Uterus (tissue), 4 donors: ENCODE measurements around the gene THOC6. TPM values are rescaled to one million over a fixed set of nuclear protein-coding genes. Genes with fewer than 3 reads are reported as not detected.

Experiments used
- DNase-seq, 2 donors: peaks; one replicate each; pipeline ENCODE4 v3.0.0-alpha.2; 2019 to 2020
- H3K27ac ChIP-seq, 2 donors: fragments of 200-600 bp; sonication (generic); 1 replicate in 1 of 2; 2 replicates in 1 of 2; pipeline ENCODE4 v1.5.1; 2016 to 2018
- H3K27me3 ChIP-seq, 2 donors: fragments of 200-600 bp; sonication (generic); one replicate each; pipeline ENCODE4 v1.5.1; 2018 to 2019; ENCODE audit warnings: control low read depth in 1 of 2
- H3K36me3 ChIP-seq, 2 donors: fragments of 200-600 bp; sonication (generic); one replicate each; pipeline ENCODE4 v1.5.1; 2019; ENCODE audit warnings: control low read depth in 1 of 2
- H3K4me1 ChIP-seq, 2 donors: fragments of 200-600 bp; sonication (generic); one replicate each; pipeline ENCODE4 v1.5.1; 2018 to 2019; ENCODE audit warnings: control low read depth in 1 of 2
- H3K4me3 ChIP-seq, 2 donors: fragments of 200-600 bp; sonication (generic); 1 replicate in 1 of 2; 2 replicates in 1 of 2; pipeline ENCODE4 v1.5.1; 2018 to 2019; ENCODE audit warnings: mild to moderate bottlenecking in 1 of 2
- H3K9me3 ChIP-seq, 2 donors: fragments of 200-600 bp; sonication (generic); one replicate each; pipeline ENCODE4 v1.5.1; 2019; ENCODE audit warnings: control low read depth in 1 of 2
- POLR2A ChIP-seq, 2 donors: fragments of 450-650 bp; IDR thresholded peaks; one replicate each; pipeline ENCODE4 v1.6.1; 2016; ENCODE audit warnings: antibody characterized with exemption in 2 of 2, mild to moderate bottlenecking in 1 of 2, moderate library complexity in 1 of 2
- intact Hi-C: fragments of 100-400 bp; cut with DNase I; formaldehyde crosslinking; loops from one replicate; pipeline ENCODE4 v1.15.1; 2023; ENCODE audit warnings: low total_unique reads
- total RNA-seq, 4 donors: library from RNA; depleted of rRNA in 3 of 4; stranded (reverse); fragments of >200 nt in 3 of 4; gene quantifications; one replicate each; pipeline versions ENCODE4 v1.1.0 to v1.2.4, GENCODE V29; 2014 to 2023
- TF ChIP-seq, protein P1 (sequence below), 4 experiments: fragments of 200-600 bp in 2 of 4; fragments of 450-650 bp in 2 of 4; sonication (generic) in 2 of 4; IDR thresholded peaks; one replicate each; pipeline ENCODE4 v1.5.1; 2016 to 2019; ENCODE audit warnings: antibody characterized with exemption in 4 of 4, mild to moderate bottlenecking in 2 of 4, moderate library complexity in 1 of 4
- donor health status: DM: yes; HTN: yes; CAD: no.

THOC6 gene
- total RNA-seq, 4 donors from 2014 or later: 3.8 to 29.0 (median 22.3) TPM

DNA sequence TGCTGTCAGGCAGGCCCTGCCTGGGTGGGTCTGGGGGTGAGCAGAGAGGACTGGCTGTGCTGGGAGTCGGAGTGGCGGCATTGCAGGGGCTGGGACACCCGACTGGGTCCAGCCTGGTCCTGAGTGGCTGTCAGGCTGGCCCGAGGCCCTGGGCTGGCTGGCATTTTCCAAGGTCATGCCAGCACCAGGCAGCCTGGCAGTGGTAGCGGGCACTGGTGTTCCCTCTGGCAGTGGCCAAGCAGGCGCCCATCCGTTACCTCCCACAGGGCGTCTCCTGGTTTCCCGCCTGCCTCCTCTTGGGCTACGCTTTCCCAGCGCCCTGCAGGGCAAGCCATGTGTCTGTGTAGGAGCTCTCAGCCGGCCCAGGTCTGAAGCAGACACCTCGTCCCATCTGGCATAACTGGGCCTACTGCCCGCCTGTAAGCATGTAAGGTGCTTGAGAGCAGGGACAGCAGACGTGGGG is 37.9 kb upstream of the THOC6 start:
- DNase-seq: no peak
- Histone ChIP-seq H3K27ac (no peak overlapping the region), H3K9me3 (no peaks in the 10 kb centered on the region), H3K36me3 (no peaks in the 10 kb centered on the region), H3K4me3 (no peak overlapping the region), H3K27me3 (no peaks in the 10 kb centered on the region), H3K4me1 (peaks cover 0 to 6% of the 10 kb centered on the region in 2 donors)
- TF ChIP-seq, protein P1, sequence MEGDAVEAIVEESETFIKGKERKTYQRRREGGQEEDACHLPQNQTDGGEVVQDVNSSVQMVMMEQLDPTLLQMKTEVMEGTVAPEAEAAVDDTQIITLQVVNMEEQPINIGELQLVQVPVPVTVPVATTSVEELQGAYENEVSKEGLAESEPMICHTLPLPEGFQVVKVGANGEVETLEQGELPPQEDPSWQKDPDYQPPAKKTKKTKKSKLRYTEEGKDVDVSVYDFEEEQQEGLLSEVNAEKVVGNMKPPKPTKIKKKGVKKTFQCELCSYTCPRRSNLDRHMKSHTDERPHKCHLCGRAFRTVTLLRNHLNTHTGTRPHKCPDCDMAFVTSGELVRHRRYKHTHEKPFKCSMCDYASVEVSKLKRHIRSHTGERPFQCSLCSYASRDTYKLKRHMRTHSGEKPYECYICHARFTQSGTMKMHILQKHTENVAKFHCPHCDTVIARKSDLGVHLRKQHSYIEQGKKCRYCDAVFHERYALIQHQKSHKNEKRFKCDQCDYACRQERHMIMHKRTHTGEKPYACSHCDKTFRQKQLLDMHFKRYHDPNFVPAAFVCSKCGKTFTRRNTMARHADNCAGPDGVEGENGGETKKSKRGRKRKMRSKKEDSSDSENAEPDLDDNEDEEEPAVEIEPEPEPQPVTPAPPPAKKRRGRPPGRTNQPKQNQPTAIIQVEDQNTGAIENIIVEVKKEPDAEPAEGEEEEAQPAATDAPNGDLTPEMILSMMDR (IDR thresholded peaks at IDR 0.05): no peak
- TF ChIP-seq POLR2A (IDR thresholded peaks at IDR 0.05): no peak
- intact Hi-C loops: no loop called here

DNA sequence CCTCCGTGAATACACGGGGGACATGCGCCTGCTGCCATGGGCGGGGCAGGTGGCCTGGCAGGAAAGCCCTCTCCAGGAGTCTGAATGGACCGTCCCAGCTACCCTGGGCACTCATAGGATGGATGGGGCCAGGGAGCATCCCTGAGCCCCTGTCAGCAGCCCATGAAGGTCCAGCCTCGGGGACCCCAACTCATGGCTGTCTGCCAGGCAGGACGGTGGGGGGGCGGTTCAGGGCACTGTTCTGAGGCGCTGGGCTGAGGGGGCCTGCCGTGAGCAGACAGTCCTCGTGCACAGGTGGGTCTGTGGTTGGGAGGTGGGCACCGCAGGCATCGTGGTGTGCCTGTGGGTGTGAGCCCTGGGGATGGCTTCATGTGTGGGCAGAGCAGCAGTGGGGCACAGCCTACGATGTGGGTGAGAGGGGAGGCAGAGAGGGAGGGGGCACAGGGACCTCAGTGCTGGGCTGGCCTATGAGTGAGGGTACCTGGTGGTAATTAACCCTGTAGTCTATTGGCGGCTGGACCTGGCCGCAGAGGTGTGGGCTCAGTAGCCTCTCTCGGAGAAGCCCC is 37.1 kb upstream of the THOC6 start:
- H3K4me1 ChIP-seq: peaks cover 0 to 6% of the 10 kb centered on the region in 2 donors
- H3K9me3 ChIP-seq: no peaks in the 10 kb centered on the region
- no peaks in the 10 kb centered on the region for H3K36me3 ChIP-seq
- intact Hi-C loops: no loop called here
- no peak overlapping the region for H3K27ac ChIP-seq
- DNase-seq: no peak
- H3K4me3 ChIP-seq: no peak overlapping the region
- no peak for TF ChIP-seq POLR2A (IDR thresholded peaks at IDR 0.05)
- TF ChIP-seq, protein P1 (IDR thresholded peaks at IDR 0.05): no peak
- no peaks in the 10 kb centered on the region for H3K27me3 ChIP-seq

DNA sequence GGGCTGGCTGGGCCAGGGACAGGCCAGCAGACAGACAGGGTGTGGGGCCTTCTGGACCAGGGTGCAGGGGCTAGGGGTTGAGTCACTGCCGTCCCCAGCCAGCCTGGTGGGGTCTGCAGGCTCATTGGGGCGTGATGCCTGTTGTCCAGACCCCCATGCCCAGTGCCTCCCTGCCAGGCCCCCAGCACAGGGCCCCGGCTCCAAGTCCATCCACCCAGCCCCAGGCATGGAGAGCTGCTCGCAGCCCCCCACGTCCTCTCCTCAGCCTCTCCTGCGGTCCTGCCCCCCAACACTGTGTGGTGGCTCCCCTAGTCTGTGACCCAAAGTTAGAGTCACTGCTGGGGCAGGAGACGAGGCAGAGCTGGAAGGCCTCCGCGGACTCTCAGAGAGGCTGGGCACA is 36.5 kb upstream of the THOC6 start:
- Histone ChIP-seq H3K4me3 (no peak overlapping the region), H3K4me1 (peaks cover 0 to 6% of the 10 kb centered on the region in 2 donors), H3K27me3 (no peaks in the 10 kb centered on the region), H3K36me3 (no peaks in the 10 kb centered on the region), H3K9me3 (no peaks in the 10 kb centered on the region), H3K27ac (no peak overlapping the region)
- DNase-seq: no peak
- TF ChIP-seq, protein P1 (IDR thresholded peaks at IDR 0.05): no peak
- no peak for TF ChIP-seq POLR2A (IDR thresholded peaks at IDR 0.05)
- intact Hi-C loops: no loop called here

DNA sequence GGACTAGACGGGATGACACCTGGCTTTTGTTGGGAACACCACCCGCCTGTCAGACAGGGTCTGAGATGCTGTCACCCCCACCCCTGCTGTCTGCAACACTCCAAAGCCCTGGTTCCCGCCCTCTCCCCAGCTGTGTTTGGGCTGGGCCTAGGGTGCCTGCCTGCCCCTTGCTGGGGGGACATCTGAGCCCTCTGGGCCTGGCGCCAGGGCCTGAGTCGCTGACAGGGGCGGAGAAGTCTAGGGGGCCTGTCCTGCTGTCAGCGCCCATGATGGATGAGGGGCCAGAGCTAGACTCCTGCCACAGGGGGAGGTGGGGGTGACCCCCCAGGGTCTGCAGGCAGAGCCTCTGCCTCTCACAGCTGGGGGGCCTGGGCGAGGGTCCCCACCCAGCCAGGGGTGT is 36.0 kb upstream of the THOC6 start:
- Histone ChIP-seq H3K36me3 (no peaks in the 10 kb centered on the region), H3K4me1 (peaks cover 0 to 6% of the 10 kb centered on the region in 2 donors), H3K4me3 (no peak overlapping the region), H3K27ac (no peak overlapping the region), H3K27me3 (no peaks in the 10 kb centered on the region), H3K9me3 (no peaks in the 10 kb centered on the region)
- TF ChIP-seq POLR2A (IDR thresholded peaks at IDR 0.05): no peak
- no peak for DNase-seq
- intact Hi-C loops: no loop called here

DNA sequence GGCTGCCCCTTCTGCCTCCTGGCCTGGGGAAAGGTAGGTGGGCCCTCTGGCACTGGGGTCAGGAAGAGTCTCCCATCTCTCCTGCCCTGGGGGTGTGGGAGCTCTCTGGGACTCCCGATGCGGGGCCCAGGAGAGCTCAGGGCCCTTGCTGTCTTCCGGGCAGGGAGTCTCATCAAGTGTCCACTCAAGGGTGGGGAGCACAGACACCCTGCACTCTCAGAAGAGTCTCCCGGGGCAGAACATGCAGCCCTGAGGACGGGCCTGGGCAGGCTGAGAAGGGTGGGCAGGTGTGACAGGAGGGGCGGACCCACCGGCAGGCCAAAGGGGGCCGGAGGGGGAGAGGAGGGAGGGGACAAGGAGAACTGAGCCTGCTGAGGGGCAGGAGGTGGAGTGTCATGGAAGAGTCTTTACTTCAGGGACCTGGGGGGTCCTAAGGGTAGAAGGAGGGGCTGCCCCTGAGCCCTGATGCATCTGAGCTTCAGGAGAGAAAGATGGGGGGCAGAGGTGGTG is 35.2 kb upstream of the THOC6 start:
- TF ChIP-seq, protein P1 (IDR thresholded peaks at IDR 0.05): no peak
- Histone ChIP-seq H3K27ac (no peak overlapping the region), H3K4me1 (peaks cover 0 to 3% of the 10 kb centered on the region in 2 donors), H3K4me3 (no peak overlapping the region), H3K27me3 (no peaks in the 10 kb centered on the region), H3K36me3 (no peaks in the 10 kb centered on the region), H3K9me3 (no peaks in the 10 kb centered on the region)
- DNase-seq: no peak
- intact Hi-C loops: no loop called here
